Pulmonary artery endothelial cell (primary cell): ENCODE data around the gene TRPC4AP. TPM values are rescaled to one million over a fixed set of nuclear protein-coding genes. Genes with fewer than 3 reads are reported as not detected.

Source experiments
- DNase-seq: peaks from one replicate; pipeline ENCODE4 v3.0.0-alpha.2; 2011; ENCODE audit warnings: low read depth, low spot score
- total RNA-seq: library from RNA; depleted of rRNA; stranded (reverse); fragments of >200 nt; gene quantifications from 2 replicates; pipeline ENCODE4 v1.2.3, GENCODE V29; 2014

Gene TRPC4AP
- total RNA-seq, 1 donor from 2014 or later = 85.0 TPM

DNA sequence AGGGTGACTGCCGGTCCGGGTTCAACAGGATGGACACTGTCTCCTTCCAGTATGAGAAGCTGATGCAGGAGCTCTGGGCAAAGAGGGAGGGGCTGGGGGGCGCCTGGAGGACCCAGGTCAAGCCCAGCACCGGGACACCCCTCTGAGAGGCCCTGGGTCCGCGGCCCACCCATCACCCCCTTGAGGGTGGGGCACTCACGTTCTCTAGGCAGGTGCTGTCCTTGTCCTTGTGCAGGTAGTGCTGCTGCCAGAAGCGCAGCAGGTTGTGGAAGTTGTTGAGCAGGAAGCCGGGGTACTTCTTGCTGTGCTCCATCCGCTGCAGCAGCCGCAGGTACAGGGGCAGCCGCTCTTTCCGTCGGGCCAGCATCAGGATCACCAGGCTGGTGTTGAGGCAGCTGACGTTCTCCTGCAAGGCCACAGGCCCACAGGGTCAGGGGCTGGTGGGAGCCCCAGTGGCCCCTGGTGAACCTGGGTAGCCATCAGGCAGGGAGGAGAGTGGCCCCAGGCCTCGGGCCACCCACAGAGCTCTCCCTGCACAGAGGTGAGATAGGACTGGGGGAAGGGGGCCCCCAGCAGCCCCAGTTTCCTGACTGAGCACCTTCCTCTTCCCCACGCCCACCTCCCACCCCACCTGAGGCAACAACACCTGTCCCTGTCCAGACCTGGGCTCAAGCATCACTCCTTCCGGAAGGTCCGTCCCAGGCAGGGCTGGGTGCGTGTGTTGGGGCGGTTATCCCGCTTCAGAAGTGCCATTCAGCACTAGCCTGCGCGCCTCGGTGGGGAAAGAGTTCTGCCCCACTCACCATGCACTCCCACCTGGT is 89.2 kb downstream of the TRPC4AP start:
- DNase-seq = no peak

DNA sequence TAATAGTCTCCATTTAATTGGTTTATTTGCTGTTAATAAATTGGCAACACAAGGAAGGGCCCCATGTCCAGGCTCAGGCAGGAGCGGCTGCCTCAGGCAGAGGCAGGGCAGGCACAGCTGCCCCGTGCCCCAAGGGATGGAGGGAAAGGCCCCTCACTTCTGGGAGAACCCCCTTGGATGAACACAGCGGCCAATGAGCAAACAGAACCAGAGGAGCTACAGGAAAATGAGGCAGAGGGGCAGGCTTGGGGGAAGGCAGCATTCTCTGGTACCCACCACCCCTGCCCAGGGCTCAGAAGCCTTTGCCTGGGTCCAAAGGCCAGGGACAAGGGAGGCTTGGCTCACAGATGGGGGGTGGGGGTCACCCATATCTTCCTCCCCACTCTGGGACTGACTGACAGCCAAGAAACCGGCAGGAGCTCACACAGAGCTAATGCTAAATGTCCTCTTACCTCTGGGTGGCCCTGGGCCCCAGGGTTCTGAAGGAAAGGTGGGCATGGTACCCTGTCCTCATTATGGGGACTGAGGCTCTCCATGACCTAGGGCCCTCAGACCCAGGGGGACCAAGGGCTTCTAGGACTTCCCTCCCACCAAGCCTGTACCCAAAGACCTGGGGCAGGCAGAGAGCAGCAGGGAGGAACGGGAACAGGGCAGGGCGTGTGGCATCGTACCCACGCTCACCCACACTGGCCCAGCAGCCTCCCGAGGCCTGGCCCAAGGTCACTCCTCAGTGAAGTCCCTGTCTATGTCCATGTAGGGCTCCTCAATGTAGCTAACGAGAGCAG is 90.0 kb downstream of the TRPC4AP start:
- DNase-seq = no peak

- DNase-seq = no peak
Measured at GRCh38 chr20:35001596-35002362, 90.8 kb downstream of the TRPC4AP start.

GRCh38 chr20:35000922-35001595 is 91.5 kb downstream of the TRPC4AP start:
- DNase-seq = no peak

DNA sequence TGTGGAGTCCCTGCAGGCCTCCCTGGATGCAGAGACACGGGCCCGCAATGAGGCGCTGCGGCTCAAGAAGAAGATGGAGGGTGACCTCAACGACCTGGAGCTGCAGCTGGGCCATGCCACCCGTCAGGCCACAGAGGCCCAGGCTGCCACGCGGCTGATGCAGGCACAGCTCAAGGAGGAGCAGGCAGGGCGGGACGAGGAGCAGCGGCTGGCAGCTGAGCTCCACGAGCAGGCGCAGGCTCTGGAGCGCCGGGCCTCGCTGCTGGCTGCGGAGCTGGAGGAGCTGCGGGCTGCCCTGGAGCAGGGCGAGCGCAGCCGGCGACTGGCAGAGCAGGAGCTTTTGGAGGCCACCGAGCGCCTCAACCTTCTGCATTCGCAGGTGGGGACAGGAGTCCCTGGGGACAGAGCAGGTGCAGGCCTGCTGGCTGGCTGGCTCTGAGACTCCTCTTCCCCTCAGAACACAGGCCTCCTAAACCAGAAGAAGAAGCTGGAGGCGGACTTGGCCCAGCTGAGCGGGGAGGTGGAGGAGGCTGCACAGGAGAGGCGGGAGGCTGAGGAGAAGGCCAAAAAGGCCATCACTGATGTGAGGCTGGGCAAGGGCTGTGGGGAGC is 92.2 kb downstream of the TRPC4AP start:
- no peak for DNase-seq

DNA sequence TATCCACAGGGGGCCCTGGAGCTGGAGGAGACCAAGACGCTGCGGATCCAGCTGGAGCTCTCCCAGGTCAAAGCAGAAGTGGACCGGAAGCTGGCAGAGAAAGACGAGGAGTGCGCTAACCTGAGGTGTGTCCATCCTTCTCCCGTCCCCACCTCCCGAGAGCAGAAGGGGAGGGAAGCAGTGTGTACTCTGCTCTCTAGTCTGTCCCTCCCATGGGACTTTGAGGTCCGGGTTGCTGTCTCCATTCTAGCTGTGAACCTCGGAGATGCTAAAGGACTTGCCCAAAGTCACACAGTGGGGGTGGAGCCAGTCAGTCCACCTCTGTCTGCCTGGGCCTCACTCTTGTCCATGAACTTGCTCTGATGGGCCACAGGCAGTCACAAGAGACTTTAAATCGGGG is 92.8 kb downstream of the TRPC4AP start:
- no peak for DNase-seq

- no peak for DNase-seq
Measured at GRCh38 chr20:34999021-34999451, 93.6 kb downstream of the TRPC4AP start.

GRCh38 chr20:34998331-34998950 is 94.2 kb downstream of the TRPC4AP start:
- no peak for DNase-seq

GRCh38 chr20:34997774-34998173 is 94.8 kb downstream of the TRPC4AP start:
- no peak for DNase-seq

DNA sequence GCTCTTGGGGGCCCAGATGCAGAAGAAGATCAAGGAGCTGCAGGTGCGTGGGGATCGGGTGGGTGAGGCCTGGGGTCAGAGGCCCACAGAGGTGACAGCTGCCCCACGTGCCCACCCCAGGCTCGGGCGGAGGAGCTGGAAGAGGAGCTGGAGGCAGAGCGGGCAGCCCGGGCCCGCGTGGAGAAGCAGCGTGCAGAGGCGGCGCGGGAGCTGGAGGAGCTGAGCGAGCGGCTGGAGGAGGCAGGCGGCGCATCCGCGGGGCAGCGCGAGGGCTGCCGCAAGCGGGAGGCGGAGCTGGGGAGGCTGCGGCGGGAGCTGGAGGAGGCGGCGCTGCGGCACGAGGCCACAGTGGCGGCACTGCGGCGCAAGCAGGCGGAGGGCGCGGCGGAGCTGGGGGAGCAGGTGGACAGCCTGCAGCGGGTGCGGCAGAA is 95.5 kb downstream of the TRPC4AP start:
- no peak for DNase-seq

GRCh38 chr20:34996243-34997028 is 96.2 kb downstream of the TRPC4AP start:
- DNase-seq = no peak

DNA sequence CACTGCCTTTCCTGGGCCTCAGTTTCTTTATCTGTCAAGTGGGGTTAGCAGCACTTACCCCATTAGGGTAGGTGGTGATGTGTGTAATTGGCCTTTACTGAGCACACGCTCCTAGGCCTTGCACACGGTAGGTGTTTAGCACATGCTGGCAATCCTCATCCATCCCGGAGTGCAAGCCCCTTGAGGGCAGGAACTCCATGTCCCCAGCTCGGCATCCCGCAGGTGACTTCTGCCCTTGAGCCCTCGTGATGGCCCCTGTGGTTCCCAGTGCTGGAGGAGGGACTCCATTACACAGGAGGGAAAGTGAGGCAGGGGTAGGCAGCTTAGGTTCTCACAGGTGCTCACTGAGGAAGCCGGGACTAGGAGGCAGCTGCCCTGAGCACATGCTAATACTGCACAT is 96.9 kb downstream of the TRPC4AP start:
- DNase-seq = no peak

- DNase-seq = no peak
Measured at GRCh38 chr20:34995192-34995591, 97.4 kb downstream of the TRPC4AP start.

GRCh38 chr20:34994509-34995131 is 98.0 kb downstream of the TRPC4AP start:
- no peak for DNase-seq

GRCh38 chr20:34993941-34994508 is 98.6 kb downstream of the TRPC4AP start:
- no peak for DNase-seq

- DNase-seq = no peak
Measured at GRCh38 chr20:34992751-34993417, 99.7 kb downstream of the TRPC4AP start.

DNA sequence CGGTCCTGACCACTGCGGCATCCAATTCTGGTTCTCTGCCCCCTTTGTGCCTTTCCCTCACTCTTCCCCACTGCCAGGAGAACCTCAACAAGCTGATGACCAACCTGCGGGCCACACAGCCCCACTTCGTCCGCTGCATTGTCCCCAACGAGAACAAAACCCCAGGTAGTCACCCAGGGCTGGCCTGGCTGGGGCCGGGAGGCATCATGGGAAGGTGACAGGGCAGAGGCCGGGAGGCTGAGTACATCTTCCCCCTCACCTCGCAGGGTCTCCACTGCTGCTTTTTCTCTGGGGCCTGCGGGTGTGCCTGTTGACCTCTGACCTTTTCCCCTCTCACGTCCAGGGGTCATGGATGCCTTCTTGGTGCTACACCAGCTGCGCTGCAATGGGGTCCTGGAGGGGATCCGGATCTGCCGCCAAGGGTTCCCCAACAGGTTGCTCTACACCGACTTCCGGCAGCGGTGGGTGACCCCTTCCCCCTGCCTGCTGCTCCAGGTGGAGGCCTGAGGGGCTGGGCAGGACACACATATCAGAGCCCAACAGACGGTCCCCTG is 101.9 kb downstream of the TRPC4AP start:
- no peak for DNase-seq

- DNase-seq = no peak
Measured at GRCh38 chr20:34990231-34990630, 102.4 kb downstream of the TRPC4AP start.
